H1 (cell line): ENCODE results near the gene SEMA3A.

ENCODE experiments used
- BCL11A ChIP-seq, 2 experiments: IDR thresholded peaks; one replicate each; pipeline ENCODE4 v1.6.1; 2011; ENCODE audit warnings: low read depth in 2 of 2, low read length in 2 of 2, mild to moderate bottlenecking in 2 of 2
- CHD2 ChIP-seq: IDR thresholded peaks from 2 replicates; pipeline ENCODE4 v1.6.1; 2012; ENCODE audit warnings: low read length, improper control_type of control experiment
- EZH2 ChIP-seq: fragments of 200-600 bp; sonication (generic); IDR thresholded peaks from 2 replicates; pipeline ENCODE4 v1.7.1; 2012; ENCODE audit warnings: low read depth, mild to moderate bottlenecking, moderate library complexity, low read length, inconsistent platforms; ENCODE audit not compliant: severe bottlenecking
- FOSL1 ChIP-seq: IDR thresholded peaks from 2 replicates; pipeline ENCODE4 v1.6.1; 2011; ENCODE audit warnings: mild to moderate bottlenecking, low read depth, low read length, moderate library complexity; ENCODE audit not compliant: insufficient read depth
- JUND ChIP-seq: IDR thresholded peaks from 2 replicates; pipeline ENCODE4 v1.6.1; 2011; ENCODE audit warnings: mild to moderate bottlenecking, improper control_type of control experiment, low read length
- NANOG ChIP-seq: IDR thresholded peaks from 2 replicates; pipeline ENCODE4 v1.6.1; 2011; ENCODE audit warnings: low read length, low read depth, mild to moderate bottlenecking, inconsistent platforms; ENCODE audit not compliant: insufficient read depth, poor library complexity, severe bottlenecking
- POLR2A ChIP-seq, 2 experiments: IDR thresholded peaks; 1 replicate in 1 of 2; 2 replicates in 1 of 2; pipeline ENCODE4 v1.6.1; 2011; ENCODE audit warnings: low read depth in 2 of 2, low read length in 2 of 2, mild to moderate bottlenecking in 2 of 2; ENCODE audit errors: control extremely low read depth in 1 of 2
- POLR2AphosphoS5 ChIP-seq: IDR thresholded peaks from 2 replicates; pipeline ENCODE4 v1.6.1; 2011; ENCODE audit warnings: low read depth, low read length
- RFX5 ChIP-seq: IDR thresholded peaks from 2 replicates; pipeline ENCODE4 v1.6.1; 2011; ENCODE audit warnings: low read depth, low read length, improper control_type of control experiment, borderline replicate concordance
- SRF ChIP-seq: IDR thresholded peaks from 2 replicates; pipeline ENCODE4 v1.6.1; 2011; ENCODE audit warnings: mild to moderate bottlenecking, low read depth, low read length, moderate library complexity
- TCF12 ChIP-seq: IDR thresholded peaks from 2 replicates; pipeline ENCODE4 v1.6.1; 2011; ENCODE audit warnings: low read depth, mild to moderate bottlenecking, low read length
- TEAD4 ChIP-seq: IDR thresholded peaks from 2 replicates; pipeline ENCODE4 v1.6.1; 2012; ENCODE audit warnings: low read depth, low read length, inconsistent platforms, mixed read lengths
- TF ChIP-seq, protein P1 (sequence below): IDR thresholded peaks from 2 replicates; pipeline ENCODE4 v1.6.1; 2012; ENCODE audit warnings: low read length, inconsistent platforms
- TF ChIP-seq, protein P2 (sequence below), 3 experiments: IDR thresholded peaks; 1 replicate in 2 of 3; 2 replicates in 1 of 3; pipeline versions ENCODE4 v1.5.1 to v1.6.1; 2011; ENCODE audit warnings: low read length in 3 of 3, mild to moderate bottlenecking in 3 of 3, inconsistent platforms in 2 of 3, low read depth in 1 of 3, moderate library complexity in 1 of 3; ENCODE audit not compliant: insufficient read depth in 1 of 3; ENCODE audit errors: control extremely low read depth in 1 of 3

DNA sequence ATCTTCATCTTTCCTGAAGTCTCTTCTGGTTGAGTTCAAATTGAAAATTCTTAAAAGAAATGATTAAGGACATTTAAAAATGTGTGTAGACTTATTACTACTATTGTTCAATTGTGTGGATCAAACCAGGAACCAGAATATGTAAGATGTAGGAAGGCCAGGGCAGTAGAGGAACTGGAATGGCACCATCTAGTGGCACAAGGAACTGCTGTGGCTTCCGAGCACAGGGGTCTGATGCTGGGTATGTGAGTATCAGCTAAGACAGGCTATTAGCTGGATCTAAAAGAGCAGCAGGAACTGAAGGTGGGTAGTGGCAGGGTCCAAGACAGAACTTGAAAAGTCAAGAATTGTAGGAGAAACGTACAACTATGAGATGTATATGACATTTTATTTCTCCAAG is 247.3 kb downstream of the SEMA3A start:
- no peak for TF ChIP-seq EZH2
- TF ChIP-seq JUND = no peak
- no peak for TF ChIP-seq RFX5
- no peak for TF ChIP-seq TEAD4
- TF ChIP-seq POLR2AphosphoS5 = no peak
- TF ChIP-seq TCF12 = no peak
- TF ChIP-seq, protein P1, sequence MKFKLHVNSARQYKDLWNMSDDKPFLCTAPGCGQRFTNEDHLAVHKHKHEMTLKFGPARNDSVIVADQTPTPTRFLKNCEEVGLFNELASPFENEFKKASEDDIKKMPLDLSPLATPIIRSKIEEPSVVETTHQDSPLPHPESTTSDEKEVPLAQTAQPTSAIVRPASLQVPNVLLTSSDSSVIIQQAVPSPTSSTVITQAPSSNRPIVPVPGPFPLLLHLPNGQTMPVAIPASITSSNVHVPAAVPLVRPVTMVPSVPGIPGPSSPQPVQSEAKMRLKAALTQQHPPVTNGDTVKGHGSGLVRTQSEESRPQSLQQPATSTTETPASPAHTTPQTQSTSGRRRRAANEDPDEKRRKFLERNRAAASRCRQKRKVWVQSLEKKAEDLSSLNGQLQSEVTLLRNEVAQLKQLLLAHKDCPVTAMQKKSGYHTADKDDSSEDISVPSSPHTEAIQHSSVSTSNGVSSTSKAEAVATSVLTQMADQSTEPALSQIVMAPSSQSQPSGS = no peak
- TF ChIP-seq FOSL1 = no peak
- no peak for TF ChIP-seq POLR2A (IDR thresholded peaks at IDR 0.05; ENCODE audit: control extremely low read depth in 1 of 2, low read depth in 2 of 2, low read length in 2 of 2)
- TF ChIP-seq, protein P2, sequence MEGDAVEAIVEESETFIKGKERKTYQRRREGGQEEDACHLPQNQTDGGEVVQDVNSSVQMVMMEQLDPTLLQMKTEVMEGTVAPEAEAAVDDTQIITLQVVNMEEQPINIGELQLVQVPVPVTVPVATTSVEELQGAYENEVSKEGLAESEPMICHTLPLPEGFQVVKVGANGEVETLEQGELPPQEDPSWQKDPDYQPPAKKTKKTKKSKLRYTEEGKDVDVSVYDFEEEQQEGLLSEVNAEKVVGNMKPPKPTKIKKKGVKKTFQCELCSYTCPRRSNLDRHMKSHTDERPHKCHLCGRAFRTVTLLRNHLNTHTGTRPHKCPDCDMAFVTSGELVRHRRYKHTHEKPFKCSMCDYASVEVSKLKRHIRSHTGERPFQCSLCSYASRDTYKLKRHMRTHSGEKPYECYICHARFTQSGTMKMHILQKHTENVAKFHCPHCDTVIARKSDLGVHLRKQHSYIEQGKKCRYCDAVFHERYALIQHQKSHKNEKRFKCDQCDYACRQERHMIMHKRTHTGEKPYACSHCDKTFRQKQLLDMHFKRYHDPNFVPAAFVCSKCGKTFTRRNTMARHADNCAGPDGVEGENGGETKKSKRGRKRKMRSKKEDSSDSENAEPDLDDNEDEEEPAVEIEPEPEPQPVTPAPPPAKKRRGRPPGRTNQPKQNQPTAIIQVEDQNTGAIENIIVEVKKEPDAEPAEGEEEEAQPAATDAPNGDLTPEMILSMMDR (IDR thresholded peaks at IDR 0.05; ENCODE audit: control extremely low read depth in 1 of 3, insufficient read depth in 1 of 3, low read depth in 1 of 3, low read length in 3 of 3) = peak; percentile 54 to 86 (median 82)
- TF ChIP-seq NANOG = no peak
- TF ChIP-seq BCL11A (IDR thresholded peaks at IDR 0.05; ENCODE audit: low read depth in 2 of 2, low read length in 2 of 2) = no peak
- no peak for TF ChIP-seq SRF
- no peak for TF ChIP-seq CHD2
